GM21723 (cell line): ENCODE data around the gene PLB1.

Source experiments
- ATAC-seq: cut with Tn5 transposase; IDR thresholded peaks from one replicate; pipeline ENCODE4 v1.9.1; 2021; ENCODE audit warnings: mild to moderate bottlenecking, moderate library complexity; ENCODE audit not compliant: unreplicated experiment

Gene PLB1

DNA sequence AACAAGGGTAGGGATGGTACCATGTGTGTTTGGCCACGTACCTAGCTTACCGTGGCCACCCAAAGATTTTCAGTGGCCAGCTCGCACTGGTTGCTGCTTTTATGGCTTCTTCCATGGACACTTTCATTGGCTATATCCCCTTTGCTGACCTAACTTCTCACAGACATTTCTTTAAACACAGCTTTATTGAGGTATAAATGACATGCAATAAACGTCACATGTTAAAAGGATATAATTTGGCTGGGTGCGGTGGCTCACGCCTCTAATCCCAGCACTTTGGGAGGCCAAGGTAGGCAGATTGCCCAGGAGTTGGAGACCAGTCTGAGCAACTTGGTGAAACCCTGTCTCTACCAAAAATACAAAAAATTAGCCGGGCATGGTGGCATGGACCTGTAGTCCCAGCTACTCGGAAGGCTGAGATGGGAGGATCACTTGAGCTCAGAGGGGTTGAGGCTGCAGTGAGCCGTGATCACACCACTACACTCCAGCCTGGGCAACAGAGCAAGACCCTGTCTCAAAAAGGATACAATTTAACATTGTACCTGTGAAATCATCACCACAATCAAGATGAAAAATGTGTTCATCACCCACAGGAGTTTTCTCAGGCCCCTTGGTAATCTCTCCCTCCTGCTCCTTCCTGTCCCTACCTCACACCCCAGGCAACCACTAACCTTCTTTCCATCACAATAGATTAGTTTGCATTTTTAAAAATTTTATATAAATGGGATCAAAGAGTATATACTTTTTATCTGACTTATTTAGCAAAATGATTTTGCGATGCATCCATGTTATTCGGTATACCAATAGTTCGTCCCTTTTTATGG is 127.9 kb downstream of the PLB1 start:
- no peak for ATAC-seq

DNA sequence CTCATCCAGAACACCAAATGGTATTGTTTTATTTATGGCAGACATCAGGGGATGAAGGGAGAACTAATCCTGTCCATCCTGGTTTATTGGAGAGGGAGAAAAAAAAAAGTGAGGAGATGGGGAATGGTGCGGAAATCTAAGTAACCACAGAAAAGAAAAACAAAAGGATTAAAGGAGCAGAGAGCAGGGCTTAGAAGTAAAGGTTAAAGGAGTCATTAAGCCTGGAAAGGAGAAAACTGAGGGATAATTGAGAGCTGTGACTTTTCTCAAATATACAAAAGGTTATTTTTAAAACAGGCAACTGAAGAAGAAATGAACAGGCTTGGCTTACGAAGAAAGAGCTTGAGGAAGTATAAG is 128.6 kb downstream of the PLB1 start:
- no peak for ATAC-seq

DNA sequence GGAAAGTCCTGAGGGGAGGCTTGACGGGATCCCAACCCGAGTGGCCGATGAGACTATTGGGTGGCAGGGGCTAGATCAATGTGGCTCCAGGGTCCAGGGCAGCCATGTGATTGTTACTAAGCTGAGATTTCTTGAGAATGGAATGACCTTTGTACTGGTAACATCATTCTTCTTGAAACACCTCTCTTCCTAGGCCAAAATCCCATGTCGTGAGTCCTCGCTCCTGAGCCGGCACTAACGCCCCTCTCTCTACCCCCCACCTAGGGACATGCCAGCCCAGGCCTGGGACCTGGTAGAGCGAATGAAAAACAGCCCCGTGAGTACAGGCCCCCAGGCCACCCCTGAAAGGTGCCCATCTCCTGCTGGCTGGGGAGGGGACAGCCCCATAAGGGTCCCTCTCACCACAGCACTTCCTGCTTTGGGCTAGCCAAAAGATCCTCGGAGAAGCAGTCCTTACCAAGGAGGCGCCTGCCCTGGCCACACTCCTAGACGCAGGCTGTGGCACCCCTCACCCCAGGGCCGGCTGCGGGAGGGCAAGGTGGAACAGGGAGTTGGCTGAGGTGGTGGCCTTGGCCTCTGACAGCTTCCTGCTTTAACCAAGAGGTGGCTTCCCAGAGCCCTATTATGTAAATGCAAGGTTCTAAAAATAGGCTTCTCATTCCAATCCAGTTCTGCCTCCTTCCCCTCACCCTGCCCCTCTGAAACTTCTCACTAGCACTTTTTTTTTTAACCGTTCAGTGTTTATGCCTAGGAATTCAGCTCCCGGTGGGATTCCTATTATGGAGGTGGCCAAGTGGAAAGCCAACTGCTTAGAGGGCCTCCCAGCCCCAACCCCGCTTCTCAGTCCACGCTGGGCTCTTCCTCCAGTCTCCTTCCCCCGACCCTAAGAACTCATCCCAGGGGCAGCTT is 129.2 kb downstream of the PLB1 start:
- ATAC-seq, result peak; percentile 81

DNA sequence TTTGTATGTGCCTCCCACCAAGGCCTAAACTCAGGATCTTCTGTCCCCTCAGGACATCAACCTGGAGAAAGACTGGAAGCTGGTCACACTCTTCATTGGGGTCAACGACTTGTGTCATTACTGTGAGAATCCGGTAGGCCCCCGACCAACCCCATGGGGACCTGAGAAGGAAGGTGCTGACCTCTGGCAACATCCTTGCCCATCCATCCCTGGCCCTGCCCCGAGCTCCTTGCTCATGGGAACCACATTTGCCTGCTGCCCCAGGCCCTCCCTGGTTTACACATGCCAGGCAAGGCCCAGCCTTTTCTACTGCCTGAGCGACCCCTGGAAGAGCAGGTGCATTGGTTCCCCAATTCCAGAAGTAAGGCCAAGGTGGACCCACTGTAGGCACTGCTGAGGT is 130.5 kb downstream of the PLB1 start:
- no peak for ATAC-seq

DNA sequence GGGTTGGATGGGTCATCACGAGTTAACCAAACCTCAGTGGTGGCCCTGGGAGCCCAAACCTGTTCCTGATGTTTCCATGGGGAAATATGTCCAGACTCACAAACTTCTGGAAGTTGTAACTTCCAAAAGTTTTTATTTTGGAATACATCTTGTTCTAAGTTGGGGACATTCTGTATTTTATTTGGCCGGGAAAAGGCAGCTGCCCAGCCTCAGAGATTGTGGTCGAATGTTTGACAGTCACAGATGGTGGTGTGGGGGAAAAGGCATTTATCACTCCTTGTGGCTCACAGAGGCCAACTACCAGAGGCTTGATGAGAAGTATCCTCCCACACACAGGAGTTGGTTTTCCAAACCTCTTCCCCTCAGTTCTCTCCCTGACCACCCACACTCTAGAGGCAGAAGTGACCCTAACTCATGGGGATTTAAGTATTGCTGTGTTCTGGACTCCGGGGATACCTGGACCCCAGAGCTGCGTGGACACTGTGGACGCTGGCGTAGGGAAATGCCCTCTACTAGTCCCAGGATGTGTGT is 131.1 kb downstream of the PLB1 start:
- ATAC-seq, result no peak

DNA sequence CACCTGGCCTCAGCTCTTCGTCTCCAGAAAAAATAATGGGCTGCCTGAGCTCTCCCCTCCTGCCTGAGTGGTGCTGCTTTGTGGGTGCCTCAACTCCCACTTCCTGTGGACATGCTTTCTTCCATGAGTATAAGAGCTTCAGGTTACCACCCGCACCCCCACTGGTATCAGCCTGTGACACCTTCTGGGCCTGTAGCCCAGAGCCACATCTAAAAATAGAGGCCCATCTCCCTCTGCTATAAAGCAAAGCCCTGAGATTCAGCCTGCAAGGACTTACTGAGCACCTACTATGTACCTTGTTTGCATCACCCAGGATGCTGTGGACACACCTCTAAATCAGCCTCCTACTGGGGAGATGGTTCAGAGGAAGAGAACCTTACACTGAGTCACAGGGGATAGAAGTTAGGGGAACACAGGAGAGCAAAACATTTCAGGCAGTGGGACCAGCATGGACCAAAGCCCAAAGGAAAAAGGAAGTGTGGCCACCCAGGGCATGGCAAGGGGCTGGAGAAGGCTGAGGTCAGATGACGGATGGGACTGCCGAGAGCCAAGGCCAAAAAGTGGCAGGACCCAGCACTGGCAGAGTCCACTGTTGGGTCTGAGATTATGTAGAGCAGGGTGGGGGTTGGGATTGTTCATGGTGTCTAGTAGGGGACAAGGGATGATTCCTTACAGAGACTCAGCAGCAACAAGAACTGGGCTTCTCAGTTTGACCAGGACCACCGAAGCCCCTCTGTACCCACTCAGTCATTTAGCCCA is 132.0 kb downstream of the PLB1 start:
- ATAC-seq, result no peak

DNA sequence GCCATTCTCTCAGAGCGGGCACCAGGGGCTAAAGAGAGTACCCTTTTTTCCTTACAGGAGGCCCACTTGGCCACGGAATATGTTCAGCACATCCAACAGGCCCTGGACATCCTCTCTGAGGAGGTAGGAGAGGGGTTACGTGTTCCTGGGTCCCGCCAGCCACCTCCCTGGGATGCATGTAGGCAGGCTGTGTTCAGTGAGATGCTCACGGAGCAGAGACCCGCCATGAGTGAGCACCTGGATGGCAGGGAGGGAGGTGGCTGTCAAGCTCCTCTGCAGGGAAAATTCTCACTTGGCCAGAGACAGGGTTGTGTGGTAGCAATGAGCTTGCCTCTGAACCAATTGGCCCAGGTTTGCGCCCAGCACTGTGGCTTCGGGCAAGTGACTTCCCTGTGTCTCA is 132.6 kb downstream of the PLB1 start:
- ATAC-seq, result no peak

DNA sequence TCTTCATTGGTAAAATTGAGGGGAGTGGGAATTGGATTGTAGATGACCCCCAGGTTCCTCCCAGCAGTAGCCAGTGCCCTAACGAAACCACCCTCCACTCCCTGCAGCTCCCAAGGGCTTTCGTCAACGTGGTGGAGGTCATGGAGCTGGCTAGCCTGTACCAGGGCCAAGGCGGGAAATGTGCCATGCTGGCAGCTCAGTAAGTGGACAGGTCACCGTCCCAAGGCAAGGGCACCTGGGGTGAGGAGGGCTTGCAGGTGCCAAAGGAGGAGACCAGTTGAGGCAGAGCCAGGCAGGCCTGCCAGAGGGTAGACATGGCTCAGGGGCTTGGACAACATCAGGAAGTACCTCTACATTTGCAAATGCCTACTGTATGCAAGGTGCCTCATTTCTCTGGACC is 133.1 kb downstream of the PLB1 start:
- no peak for ATAC-seq

DNA sequence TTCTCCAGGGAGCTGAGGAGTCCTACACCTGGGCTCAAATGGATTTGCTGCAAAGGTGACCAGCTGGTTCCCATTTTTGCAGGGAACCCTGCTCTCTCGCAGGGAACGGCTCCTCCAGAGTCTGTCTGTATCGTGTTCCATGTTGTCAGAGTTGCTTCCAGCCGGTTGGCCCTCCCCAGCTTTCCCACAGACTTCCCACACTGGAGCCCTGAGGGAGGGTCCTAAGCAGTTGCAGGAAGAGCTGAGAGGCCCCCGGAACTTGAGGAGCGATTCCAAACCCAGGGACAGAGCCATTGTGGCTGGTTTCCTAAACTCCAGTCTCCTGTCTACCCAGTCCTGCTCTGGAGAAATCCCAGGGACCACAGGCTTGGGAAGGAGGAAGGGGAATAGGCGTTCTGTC is 134.1 kb downstream of the PLB1 start:
- no peak for ATAC-seq

DNA sequence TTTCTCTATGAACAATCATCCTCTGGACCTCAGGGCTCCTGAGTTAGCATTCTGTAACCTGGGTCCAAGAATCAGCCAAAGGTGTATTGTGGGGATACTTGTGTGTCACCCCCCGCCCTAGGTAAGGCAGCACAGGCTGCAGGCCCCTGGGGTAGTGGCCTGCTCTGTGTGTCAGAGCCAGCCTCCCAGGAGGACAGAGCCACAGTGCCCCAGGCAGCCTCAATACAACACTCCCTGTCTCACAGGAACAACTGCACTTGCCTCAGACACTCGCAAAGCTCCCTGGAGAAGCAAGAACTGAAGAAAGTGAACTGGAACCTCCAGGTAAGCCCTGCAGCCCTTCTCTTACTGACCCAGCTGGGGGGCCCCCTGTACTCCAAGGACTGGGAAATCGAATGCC is 134.5 kb downstream of the PLB1 start:
- no peak for ATAC-seq

DNA sequence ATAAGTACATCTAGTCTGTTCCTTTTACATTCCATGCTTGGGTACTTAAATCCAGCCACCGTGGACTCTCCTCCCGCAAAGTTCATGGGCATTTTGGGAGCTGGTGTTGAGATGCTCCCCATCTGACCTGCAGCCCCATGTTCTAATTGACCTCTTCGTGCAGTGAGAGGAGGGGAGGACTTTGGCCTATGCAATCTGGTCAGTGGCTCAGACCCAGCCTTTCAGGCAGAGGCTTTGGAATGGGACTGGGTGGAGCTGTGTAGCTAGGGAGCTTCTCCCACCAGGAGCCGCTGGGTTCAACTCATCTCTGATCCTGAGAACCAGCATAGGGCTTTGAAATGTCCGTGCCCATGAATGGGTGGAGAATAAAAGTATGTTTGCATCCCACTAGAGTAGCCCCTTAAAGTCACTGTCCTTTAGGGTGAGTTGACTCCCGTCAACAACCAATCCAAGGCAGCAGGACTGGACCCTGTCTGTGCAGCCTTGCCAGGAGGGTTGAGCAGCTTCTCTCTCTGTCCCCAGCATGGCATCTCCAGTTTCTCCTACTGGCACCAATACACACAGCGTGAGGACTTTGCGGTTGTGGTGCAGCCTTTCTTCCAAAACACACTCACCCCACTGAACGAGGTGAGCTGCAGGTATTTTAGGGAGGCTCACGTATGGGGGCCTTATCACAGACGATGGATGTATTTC is 135.8 kb downstream of the PLB1 start:
- no peak for ATAC-seq

DNA sequence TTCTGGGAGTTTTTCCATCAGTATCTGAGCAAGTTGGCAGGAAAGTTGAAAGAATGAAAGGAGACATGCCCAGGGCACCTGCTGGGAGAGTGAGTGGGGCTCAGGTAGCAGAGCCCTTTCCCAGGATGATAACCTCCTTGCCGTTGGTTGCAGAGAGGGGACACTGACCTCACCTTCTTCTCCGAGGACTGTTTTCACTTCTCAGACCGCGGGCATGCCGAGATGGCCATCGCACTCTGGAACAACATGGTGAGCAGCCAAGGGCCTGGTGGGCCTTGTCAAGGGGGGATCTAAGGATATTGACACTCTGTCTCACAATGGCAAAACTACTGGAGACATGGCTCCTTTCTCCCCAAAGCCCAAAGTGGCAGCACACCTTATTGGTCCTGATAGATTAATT is 136.9 kb downstream of the PLB1 start:
- no peak for ATAC-seq

DNA sequence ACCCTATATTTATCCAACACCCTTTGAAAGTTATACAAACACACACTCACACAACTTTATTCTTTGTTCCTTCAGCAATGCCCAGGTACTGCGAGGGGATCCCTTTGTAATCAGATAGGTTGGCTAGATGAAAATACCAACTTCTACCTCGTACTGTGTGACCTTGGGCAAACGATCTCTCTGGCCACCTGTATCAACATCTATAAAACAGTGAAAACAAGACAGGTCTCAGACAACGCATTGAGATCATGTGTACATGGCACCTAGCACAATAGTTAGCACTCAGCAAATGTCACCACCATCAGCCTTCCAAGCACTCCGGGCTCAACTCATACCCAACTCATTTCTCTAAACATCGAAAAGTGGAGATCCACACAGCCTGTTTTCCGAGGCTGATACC is 137.3 kb downstream of the PLB1 start:
- no peak for ATAC-seq

DNA sequence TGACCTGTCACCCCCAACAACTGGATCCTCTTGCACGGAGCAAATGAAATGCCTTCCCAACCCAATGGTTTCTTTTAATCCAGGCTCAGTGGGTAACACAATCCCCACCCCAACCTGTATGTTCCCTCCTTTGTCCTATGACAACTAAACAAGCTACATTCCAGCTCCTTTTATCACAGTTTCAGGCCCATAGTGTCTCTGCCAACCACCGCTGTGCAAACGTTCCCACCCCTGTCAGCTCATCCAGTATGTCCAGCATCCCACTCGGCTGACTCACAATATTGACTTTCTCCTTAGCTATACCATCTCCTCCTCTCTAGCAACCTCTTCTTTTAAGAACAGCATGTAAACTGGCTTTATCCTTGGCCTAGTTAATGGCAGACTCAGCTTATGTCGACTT is 137.9 kb downstream of the PLB1 start:
- no peak for ATAC-seq

DNA sequence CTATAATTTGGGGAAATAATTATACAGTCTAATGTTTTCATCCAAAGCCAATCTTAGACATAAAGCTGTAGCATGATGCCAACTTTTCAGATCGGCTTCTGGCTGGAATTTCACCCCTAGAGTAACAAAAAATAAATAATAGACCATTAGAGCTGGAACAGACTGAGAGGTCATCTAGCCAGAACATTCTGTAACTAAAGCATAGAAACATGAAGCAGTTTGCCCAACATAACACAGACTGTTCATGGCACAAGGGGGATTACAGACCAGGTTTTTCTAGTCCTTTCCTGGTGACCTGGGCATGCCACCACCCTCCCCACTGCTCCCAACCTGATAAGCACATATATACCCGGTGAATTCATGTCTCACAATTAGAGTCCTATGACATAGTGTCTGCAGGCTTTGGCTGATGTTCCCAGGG is 139.3 kb downstream of the PLB1 start:
- ATAC-seq, result no peak

DNA sequence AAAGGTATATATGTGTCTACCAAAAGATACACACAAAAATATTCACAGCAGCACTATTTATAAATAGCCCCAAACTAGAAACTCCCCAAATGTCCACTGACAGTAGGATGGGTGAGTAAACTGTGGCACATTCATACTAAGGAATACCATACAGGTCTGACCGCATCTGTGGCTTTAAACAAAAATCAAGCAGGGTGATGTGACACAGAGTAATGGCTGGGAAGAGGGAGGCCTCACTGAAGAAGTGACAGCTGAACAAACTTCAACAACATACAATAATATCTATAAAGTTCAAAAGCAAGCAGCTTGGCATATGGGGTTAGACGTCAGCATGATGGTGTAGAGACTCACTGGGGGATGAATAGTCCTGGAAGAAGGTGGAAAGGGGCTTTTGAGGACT is 140.6 kb downstream of the PLB1 start:
- ATAC-seq, result no peak

DNA sequence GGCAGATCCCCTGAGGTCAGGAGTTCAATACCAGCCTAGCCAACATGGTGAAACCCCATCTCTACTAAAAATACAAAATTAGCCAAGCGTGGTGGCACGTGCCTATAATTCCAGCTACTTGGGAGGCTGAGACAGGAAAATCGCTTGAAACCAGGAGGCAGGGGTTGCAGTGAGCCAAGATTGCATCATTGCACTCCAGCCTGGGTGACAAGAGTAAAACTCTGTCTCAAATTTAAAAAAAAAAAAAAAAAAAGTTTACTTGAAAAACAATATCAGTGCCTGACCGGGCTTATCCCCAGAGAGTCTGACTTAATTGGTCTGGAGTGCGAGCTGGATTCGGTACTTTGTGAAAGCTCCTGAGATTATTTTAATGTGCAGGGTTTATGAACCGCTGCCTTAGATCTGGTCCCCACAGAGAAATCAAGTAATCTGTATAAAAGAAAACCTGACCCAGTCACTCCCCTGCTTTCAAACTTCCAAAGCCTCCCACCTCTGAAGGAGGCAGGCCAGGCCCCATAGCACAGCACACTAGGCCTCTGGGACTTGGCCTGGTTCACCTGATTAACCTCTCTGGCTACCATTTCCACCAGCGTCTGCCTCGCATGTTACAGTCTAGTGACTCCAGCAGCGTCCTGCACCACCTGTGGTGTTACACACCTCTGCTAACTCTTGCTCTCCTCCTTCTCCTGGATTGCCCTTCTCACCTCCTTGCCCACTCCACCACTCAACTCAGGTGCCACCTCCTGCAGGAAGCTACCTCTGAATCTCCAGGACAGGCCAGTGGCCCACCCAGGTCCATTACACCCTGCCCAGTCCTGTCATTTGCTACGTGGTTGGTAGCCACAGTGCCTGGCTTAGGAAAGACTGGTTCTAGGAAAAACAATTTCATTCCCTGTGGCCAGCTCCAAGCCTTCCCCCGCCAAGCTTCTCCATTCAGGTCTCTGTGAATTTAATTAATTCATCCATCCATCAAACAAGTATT is 141.5 kb downstream of the PLB1 start:
- ATAC-seq, result no peak

DNA sequence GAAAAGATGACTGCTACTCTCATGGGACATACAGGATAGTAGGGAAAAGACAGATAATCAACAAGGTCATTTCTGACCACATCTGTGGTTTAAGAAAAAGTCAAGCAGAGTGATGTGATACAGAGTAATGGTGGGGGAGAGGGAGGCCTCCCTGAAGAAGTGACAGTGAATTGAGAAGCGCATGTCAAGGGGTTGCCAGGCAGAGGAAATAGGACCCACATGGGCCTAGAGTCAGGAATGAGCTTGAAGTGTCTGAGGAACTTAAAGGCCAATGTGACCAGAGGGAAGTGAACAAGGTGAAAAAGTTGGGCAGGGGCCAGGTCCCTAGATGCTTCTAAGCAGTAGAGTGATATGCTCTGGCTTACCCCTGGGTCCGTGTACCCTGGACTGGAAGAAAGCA is 142.2 kb downstream of the PLB1 start:
- no peak for ATAC-seq

DNA sequence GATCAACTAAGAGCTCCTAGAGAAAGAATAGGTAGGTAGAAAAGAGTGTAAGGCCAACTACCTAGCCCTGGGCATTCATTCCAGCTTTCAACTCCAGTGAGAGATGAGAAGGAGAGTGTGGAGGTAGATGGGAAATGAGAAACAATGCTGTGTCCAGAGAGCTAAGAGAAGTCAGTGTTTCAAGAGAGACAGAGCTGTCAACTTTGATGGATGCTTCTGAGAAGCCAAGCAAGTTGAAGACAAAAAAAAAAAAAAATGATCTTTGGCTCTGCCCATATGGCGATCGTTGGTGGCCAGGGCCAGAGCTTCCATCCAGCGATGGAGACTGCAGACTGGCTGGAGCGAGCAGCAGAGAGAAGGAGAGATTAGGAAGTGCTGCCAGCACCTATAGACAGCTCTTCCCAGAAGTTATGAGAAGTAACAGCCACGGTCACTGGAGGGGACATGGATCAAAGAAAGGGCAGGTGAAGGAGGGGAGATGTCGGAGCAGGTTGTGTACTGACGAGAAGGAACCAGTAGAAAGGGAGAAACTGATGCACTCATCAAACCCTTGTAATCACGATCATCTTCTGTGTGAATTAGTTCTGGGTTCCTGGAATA is 143.3 kb downstream of the PLB1 start:
- ATAC-seq, result no peak
